ENCODE data around the gene PSMB9. TPM values are rescaled to one million over a fixed set of nuclear protein-coding genes. Genes with fewer than 3 reads are reported as not detected.

Gene PSMB9
- total RNA-seq, 4 donors from 2014 or later = 9.1 to 31.0 (median 18.3) TPM

DNA sequence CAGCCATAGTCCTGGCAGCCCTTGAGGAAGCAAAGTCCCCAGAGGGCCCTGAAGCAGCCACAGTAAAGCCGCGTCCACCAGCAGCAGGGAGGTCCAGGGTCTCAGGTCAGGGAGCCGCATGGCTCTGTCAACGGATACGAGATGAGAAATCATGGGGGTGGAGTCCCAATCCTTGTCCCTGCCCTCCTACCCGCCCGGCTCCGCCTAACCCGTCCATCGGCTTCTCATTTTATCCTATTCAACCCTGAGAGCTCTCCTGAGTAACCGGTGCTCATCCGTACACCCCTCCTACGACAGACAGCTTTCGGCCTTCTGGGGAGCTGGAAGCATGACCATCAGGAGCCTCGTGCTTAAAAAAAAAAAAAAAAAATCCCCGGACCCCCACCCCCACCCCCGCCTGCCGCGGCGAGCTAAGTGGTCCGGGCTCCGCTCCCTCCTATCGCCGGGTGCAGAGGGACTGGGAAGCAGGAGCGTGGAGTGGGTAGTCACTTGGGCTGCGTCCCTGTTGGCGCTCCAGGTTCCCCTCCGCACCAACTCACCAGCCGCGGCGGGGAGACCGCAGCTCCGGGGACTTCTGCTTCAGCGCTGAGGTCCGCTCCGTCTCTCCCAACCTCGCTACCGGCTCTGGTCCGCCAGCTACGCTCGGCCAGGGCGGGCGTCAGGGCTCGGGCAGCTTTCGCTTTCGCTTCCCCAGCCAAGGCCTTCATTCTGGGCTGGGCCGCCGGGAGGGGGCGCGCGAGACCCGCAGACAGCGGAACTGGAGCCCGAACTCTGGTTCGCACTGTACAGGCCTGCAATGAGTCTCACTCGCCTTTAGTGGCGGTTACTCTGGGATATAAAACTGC lies 15.7 kb upstream of the PSMB9 start, which contains the start of gene TAP2:
Gene TAP2 (minus strand): TSS at position 626 of the 845 bp plus-strand sequence. CDS start 506 bp downstream, at position 120.
- WGBS, 2 donors = 1 to 2% methylated on average over 28 to 44 of the region's 57 CpGs
- TF ChIP-seq, protein P1, sequence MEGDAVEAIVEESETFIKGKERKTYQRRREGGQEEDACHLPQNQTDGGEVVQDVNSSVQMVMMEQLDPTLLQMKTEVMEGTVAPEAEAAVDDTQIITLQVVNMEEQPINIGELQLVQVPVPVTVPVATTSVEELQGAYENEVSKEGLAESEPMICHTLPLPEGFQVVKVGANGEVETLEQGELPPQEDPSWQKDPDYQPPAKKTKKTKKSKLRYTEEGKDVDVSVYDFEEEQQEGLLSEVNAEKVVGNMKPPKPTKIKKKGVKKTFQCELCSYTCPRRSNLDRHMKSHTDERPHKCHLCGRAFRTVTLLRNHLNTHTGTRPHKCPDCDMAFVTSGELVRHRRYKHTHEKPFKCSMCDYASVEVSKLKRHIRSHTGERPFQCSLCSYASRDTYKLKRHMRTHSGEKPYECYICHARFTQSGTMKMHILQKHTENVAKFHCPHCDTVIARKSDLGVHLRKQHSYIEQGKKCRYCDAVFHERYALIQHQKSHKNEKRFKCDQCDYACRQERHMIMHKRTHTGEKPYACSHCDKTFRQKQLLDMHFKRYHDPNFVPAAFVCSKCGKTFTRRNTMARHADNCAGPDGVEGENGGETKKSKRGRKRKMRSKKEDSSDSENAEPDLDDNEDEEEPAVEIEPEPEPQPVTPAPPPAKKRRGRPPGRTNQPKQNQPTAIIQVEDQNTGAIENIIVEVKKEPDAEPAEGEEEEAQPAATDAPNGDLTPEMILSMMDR (IDR thresholded peaks at IDR 0.05) = peak; percentile 80 to 98 (median 94)
- peak in 1 of 2 donors; percentile 61 for TF ChIP-seq POLR2A (IDR thresholded peaks at IDR 0.05)
- Histone ChIP-seq H3K9me3 (no peaks in the 10 kb centered on the region), H3K27me3 (no peaks in the 10 kb centered on the region), H3K4me3 (replicated peaks in 1 of 3) (peak within 1 kb of the TSS; percentile 19 to 71 (median 49)), H3K36me3 (peaks cover 0 to 12% of the 10 kb centered on the region in 2 donors), H3K4me1 (peaks cover 7 to 22% of the 10 kb centered on the region in 2 donors), H3K27ac (peak within 1 kb of the TSS; percentile 79 to 98 (median 82))
- intact Hi-C loops (cut with DNase I) = loop anchor here (5.0 kb wide), 1 partner anchor 34 kb away; no protein-coding TSS in a partner anchor
- peak; percentile 95 to 97 for DNase-seq

DNA sequence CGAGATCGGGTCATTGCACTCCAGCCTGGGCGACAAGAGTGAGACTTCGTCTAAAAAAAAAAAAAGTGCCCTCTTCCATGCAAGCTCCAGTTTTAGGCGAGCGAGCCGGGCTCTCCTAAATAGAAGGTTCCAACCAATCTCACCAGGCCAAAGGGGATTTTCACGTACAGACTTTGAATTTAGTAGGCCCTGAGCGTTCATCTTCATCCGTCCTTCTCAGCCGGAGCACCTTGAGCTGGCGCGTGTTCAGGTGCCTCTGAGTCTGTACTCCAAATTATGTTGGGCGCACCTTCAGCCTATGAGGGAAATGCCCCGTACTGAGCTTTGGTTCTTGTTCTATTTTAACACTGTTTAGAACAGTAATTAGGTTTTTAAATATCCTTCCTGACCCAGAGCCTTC lies 14.6 kb upstream of the PSMB9 start:
- Histone ChIP-seq H3K4me3 (replicated peaks in 1 of 3) (no peak overlapping the region), H3K27ac (peak overlapping the region in 2 of 3 donors; percentile 82 to 98)
- WGBS, 2 donors = 89 to 91% methylated on average over 15 of the region's 15 CpGs

DNA sequence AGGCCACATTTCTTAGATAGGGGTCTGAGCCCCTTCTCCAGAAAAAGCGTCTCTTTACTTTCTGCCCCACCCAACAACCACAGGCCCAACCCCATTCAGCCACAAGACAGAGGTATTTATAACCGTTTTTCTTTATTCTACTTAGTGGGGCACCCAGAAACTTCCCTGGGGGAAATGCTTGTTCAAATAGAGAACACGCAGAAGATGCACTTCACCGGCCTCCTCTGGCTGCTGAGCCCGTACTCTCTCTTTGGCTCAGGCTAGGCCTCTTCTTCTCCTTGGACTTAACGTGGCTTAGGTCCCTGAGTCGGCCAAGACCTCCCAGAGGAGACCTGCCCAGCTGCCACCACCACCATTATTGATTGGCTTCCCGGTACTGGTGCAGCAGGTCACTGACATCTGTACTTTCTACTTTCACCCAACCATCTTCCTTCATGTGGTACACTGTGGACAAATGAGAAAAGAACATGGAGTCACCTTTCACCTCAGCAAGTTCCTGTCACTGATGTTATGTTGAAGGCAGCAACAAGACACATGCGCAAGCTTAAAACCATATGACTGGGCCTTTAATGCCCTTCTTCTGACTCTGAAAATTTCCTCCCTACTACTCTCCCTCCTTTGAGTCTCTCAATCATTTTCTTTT lies 13.3 kb upstream of the PSMB9 start:
- H3K4me1 ChIP-seq = peaks cover 9 to 28% of the 10 kb centered on the region in 2 donors
- no peaks in the 10 kb centered on the region for H3K9me3 ChIP-seq
- TF ChIP-seq, protein P1 (IDR thresholded peaks at IDR 0.05) = no peak
- TF ChIP-seq POLR2A (IDR thresholded peaks at IDR 0.05) = no peak
- intact Hi-C loops (cut with DNase I) = no loop called here
- H3K27me3 ChIP-seq = no peaks in the 10 kb centered on the region
- 88 to 94% methylated on average over 9 of the region's 9 CpGs for WGBS, 2 donors
- no peak overlapping the region for H3K4me3 ChIP-seq (replicated peaks in 1 of 3)
- H3K27ac ChIP-seq = no peak overlapping the region
- DNase-seq = no peak
- peaks cover 0 to 14% of the 10 kb centered on the region in 2 donors for H3K36me3 ChIP-seq

More for the DNA sequence above, 14.6 kb upstream of the PSMB9 start:
- intact Hi-C loops (cut with DNase I) = loop anchor here (5.0 kb wide), 1 partner anchor 33 kb away; no protein-coding TSS in a partner anchor
- no peaks in the 10 kb centered on the region for H3K9me3 ChIP-seq
- peaks cover 0 to 12% of the 10 kb centered on the region in 2 donors for H3K36me3 ChIP-seq
- H3K4me1 ChIP-seq = peaks cover 9 to 24% of the 10 kb centered on the region in 2 donors
- DNase-seq = no peak
- TF ChIP-seq, protein P1 (IDR thresholded peaks at IDR 0.05) = no peak
- no peak for TF ChIP-seq POLR2A (IDR thresholded peaks at IDR 0.05)
- H3K27me3 ChIP-seq = no peaks in the 10 kb centered on the region

DNA sequence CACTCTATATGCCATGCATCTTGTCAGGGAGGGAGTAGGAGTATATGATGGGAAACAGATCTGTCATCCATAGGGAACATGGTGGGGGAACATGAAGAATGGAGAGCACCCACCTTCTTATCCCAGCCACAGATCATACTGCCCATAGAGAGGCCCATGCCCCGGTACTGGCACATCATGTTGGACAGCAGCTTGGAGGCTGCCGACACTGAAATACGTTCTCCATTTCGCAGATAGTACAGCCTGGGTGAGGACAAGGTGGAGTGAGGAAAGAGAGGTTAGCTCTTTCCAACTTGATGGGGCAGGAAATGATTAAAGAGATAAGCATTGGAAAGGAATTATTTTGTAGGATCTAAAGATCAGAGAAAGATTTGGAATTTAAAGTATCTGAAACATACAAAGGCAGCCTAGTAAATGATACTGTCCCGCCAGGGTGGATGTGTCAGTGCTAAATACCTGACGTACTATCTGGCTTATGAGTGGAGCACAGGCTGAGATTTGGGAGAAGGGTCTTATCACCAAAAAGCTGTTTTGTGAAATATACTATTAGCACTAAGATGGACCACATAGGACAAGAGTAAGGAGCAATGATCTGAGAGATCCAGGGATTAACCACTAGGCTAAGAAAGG lies 11.9 kb upstream of the PSMB9 start:
- TF ChIP-seq POLR2A (IDR thresholded peaks at IDR 0.05) = no peak
- TF ChIP-seq, protein P1 (IDR thresholded peaks at IDR 0.05) = no peak
- H3K9me3 ChIP-seq = no peaks in the 10 kb centered on the region
- peaks cover 3 to 18% of the 10 kb centered on the region in 2 donors for H3K36me3 ChIP-seq
- intact Hi-C loops (cut with DNase I) = no loop called here
- peak overlapping the region in 1 of 3 donors; percentile 7 for H3K27ac ChIP-seq
- H3K4me1 ChIP-seq = peaks cover 9 to 28% of the 10 kb centered on the region in 2 donors
- 94% methylated on average over 6 of the region's 6 CpGs for WGBS, 2 donors
- no peak overlapping the region for H3K4me3 ChIP-seq (replicated peaks in 1 of 3)
- H3K27me3 ChIP-seq = no peaks in the 10 kb centered on the region
- DNase-seq = no peak
